K562 (cell line): Measurements from ENCODE around the gene MON2. TPM values are rescaled to one million over a fixed set of nuclear protein-coding genes. Genes with fewer than 3 reads are reported as not detected.

Source experiments
- ATAC-seq: fragments of 200-7000 bp; cut with Tn5 transposase; 3 replicates; pipeline ENCODE4 v1.9.1; 2020; ENCODE audit warnings: moderate library complexity
- BruUV-seq: library from RNA; stranded (reverse); fragments of 400-500 nt; replicated peaks from 2 replicates; lab custom pipeline; 2021; lab: Mats Ljungman, UMichigan
- CTCF ChIA-PET: fragments of 300-600 bp; formaldehyde crosslinking; extraction: SDS; loops from one replicate; lab custom pipeline; 2021; ENCODE audit warnings: low intra/inter-chr PET ratio; lab: Yijun Ruan, JAX
- POLR2A ChIA-PET: fragments of 300-600, 350-650 bp; sonication (Branson Sonifier 250); formaldehyde crosslinking; extraction: SDS; loops from one replicate; lab custom pipeline; 2021; ENCODE audit warnings: antibody characterized with exemption, inconsistent platforms; lab: Yijun Ruan, JAX
- DNase-seq, 4 experiments: peaks; one replicate each; pipeline versions ENCODE4 v3.0.0 to v3.0.0-alpha.2; 2011 to 2018; ENCODE audit warnings: low spot score in 3 of 4, mixed read lengths in 3 of 4; ENCODE audit errors: extremely low read depth in 1 of 4
- FAIRE-seq: peaks from 2 replicates; lab custom pipeline; 2011; peaks lifted over from hg19 to GRCh38; lab: Jason Lieb, UNC
- H2AFZ ChIP-seq: 2 replicates; pipeline ENCODE4 v1.6.0; 2011; ENCODE audit warnings: low read depth, low read length, control low read depth, inconsistent platforms
- H3K27ac ChIP-seq: fragments of 200-600 bp; 3 replicates; pipeline ENCODE4 v1.8.0; 2011; ENCODE audit warnings: low read depth, mild to moderate bottlenecking, control low read depth, inconsistent platforms, low read length, moderate library complexity, mixed read lengths; ENCODE audit errors: extremely low read depth
- H3K27me3 ChIP-seq, 2 experiments: fragments of 300-600 bp in 1 of 2; 2 replicates in 1 of 2; 3 replicates in 1 of 2; pipeline versions ENCODE4 v1.6.0 to v1.8.0; 2011; ENCODE audit warnings: inconsistent platforms in 2 of 2, low read length in 2 of 2, mild to moderate bottlenecking in 1 of 2, mixed read lengths in 1 of 2, moderate library complexity in 1 of 2; ENCODE audit not compliant: control insufficient read depth in 2 of 2, insufficient read depth in 2 of 2
- H3K36me3 ChIP-seq: fragments of 300-600 bp; 3 replicates; pipeline ENCODE4 v1.8.0; 2011; ENCODE audit warnings: mild to moderate bottlenecking, low read length, inconsistent platforms; ENCODE audit not compliant: control insufficient read depth, insufficient read depth
- H3K4me1 ChIP-seq, 2 experiments: fragments of 200-600 bp in 1 of 2; replicated peaks in 1 of 2; 2 replicates in 1 of 2; 3 replicates in 1 of 2; pipeline versions ENCODE4 v1.5.1 to v1.8.0; 2011; ENCODE audit warnings: inconsistent platforms in 2 of 2, low read length in 2 of 2, mild to moderate bottlenecking in 1 of 2, mixed read lengths in 1 of 2, moderate library complexity in 1 of 2; ENCODE audit not compliant: control insufficient read depth in 2 of 2, insufficient read depth in 2 of 2
- H3K4me2 ChIP-seq: 2 replicates; pipeline ENCODE4 v1.6.1; 2011; ENCODE audit warnings: low read length, control low read depth, inconsistent platforms, mixed read lengths; ENCODE audit not compliant: insufficient read depth
- H3K4me3 ChIP-seq: fragments of 200-600 bp; sonication (generic), shearing (Covaris generic); 2 replicates; pipeline ENCODE4 v1.5.1; 2016; ENCODE audit warnings: control low read depth, inconsistent platforms
- H3K79me2 ChIP-seq: fragments of 200-600 bp; 3 replicates; pipeline ENCODE4 v1.8.0; 2011; ENCODE audit warnings: low read length, inconsistent platforms; ENCODE audit not compliant: control insufficient read depth, insufficient read depth
- H3K9ac ChIP-seq, 2 experiments: 2 replicates each; pipeline versions ENCODE4 v1.6.0 to v1.6.1; 2011; ENCODE audit warnings: low read depth in 2 of 2, low read length in 2 of 2, control low read depth in 1 of 2, inconsistent platforms in 1 of 2, mild to moderate bottlenecking in 1 of 2, mixed read lengths in 1 of 2; ENCODE audit not compliant: insufficient read depth in 1 of 2
- H3K9me1 ChIP-seq: one replicate; pipeline ENCODE4 v1.6.0; 2011; ENCODE audit warnings: inconsistent platforms, mild to moderate bottlenecking, low read length, moderate library complexity; ENCODE audit not compliant: control insufficient read depth, insufficient read depth
- H3K9me3 ChIP-seq: replicated peaks from 2 replicates; pipeline ENCODE4 v1.5.1; 2011; ENCODE audit warnings: low read depth, low read length, inconsistent platforms; ENCODE audit not compliant: control insufficient read depth, insufficient read depth
- H4K20me1 ChIP-seq: replicated peaks from 2 replicates; pipeline ENCODE4 v1.6.1; 2011; ENCODE audit warnings: low read length, inconsistent platforms, mixed read lengths; ENCODE audit not compliant: control insufficient read depth, insufficient read depth
- BDP1 ChIP-seq: IDR thresholded peaks from 3 replicates; pipeline ENCODE4 v1.6.1; 2011; ENCODE audit not compliant: insufficient read length, insufficient read depth
- CGGBP1 ChIP-seq: fragments of 250-450 bp; sonication (Bioruptor Pico); IDR thresholded peaks from 2 replicates; pipeline ENCODE4 v1.9.0; 2021; ENCODE audit warnings: mild to moderate bottlenecking
- E2F8 ChIP-seq: fragments of 450-650 bp; IDR thresholded peaks from 2 replicates; pipeline ENCODE4 v1.7.1; 2018; ENCODE audit warnings: mild to moderate bottlenecking, low read depth; ENCODE audit not compliant: partially characterized antibody
- ETV6 ChIP-seq, 3 experiments: fragments of 150-350 bp in 1 of 3; sonication (generic) in 1 of 3; formaldehyde crosslinking in 1 of 3; IDR thresholded peaks; 2 replicates each; pipeline versions ENCODE4 v1.6.1 to v1.8.0; 2014 to 2022; ENCODE audit warnings: borderline replicate concordance in 2 of 3, low read depth in 2 of 3, antibody characterized with exemption in 1 of 3, low read length in 1 of 3, mild to moderate bottlenecking in 1 of 3, missing genetic modification reagents in 1 of 3
- KAT7 ChIP-seq: sonication (generic); formaldehyde crosslinking; IDR thresholded peaks from 2 replicates; pipeline ENCODE4 v1.8.0; 2022; ENCODE audit warnings: missing genetic modification reagents, mild to moderate bottlenecking, borderline replicate concordance
- KDM2B ChIP-seq: fragments of 250-450 bp; sonication (Bioruptor Pico); IDR thresholded peaks from 2 replicates; pipeline ENCODE4 v1.8.0; 2021; ENCODE audit warnings: mild to moderate bottlenecking, moderate library complexity
- LCOR ChIP-seq: sonication (generic); formaldehyde crosslinking; IDR thresholded peaks from 2 replicates; pipeline ENCODE4 v1.8.0; 2022; ENCODE audit warnings: mild to moderate bottlenecking, missing genetic modification reagents
- PHF8 ChIP-seq: fragments of 200-600 bp; sonication (generic); IDR thresholded peaks from 2 replicates; pipeline ENCODE4 v1.6.1; 2012; ENCODE audit warnings: mixed run types, mild to moderate bottlenecking, inconsistent platforms, low read length, moderate library complexity, borderline replicate concordance
- PHTF2 ChIP-seq: fragments of 250-450 bp; sonication (Bioruptor Pico); IDR thresholded peaks from 2 replicates; pipeline ENCODE4 v1.5.0; 2021; ENCODE audit warnings: mild to moderate bottlenecking
- SAFB ChIP-seq: fragments of 200-400 bp; formaldehyde crosslinking; IDR thresholded peaks from 2 replicates; pipeline ENCODE4 v1.6.1; 2017; ENCODE audit warnings: low read depth, low read length, borderline replicate concordance
- SMAD2 ChIP-seq: fragments of 150-350 bp; IDR thresholded peaks from 2 replicates; pipeline ENCODE4 v1.6.1; 2014; ENCODE audit warnings: low read depth, mild to moderate bottlenecking, low read length
- XRCC3 ChIP-seq: fragments of 450-650 bp; IDR thresholded peaks from 2 replicates; pipeline ENCODE4 v1.6.1; 2017; ENCODE audit warnings: mild to moderate bottlenecking, moderate library complexity
- ZNF217 ChIP-seq: sonication (generic); formaldehyde crosslinking; IDR thresholded peaks from 2 replicates; pipeline ENCODE4 v1.8.0; 2022; ENCODE audit warnings: mild to moderate bottlenecking, missing genetic modification reagents
- ZNF449 ChIP-seq: fragments of 250-450 bp; sonication (Bioruptor Pico); IDR thresholded peaks from 2 replicates; pipeline ENCODE4 v1.8.0; 2022; ENCODE audit warnings: moderate library complexity, mild to moderate bottlenecking, inconsistent platforms
- WGBS: fragments of 100-300 bp; shearing (Covaris generic); methylation state at CpG from one replicate; pipeline ENCODE4 v1.1.6; 2016; ENCODE audit warnings: low coverage, mixed read lengths; ENCODE audit not compliant: insufficient coverage; ENCODE audit errors: missing lambda C conversion rate; 5-methylcytosine and 5-hydroxymethylcytosine counted together
- in situ Hi-C: fragments of 300-500 bp; cut with MboI; formaldehyde crosslinking; loops from 4 replicates; pipeline ENCODE4 v1.15.0; 2018; ENCODE audit warnings: inconsistent platforms, mixed read lengths
- intact Hi-C: fragments of 100-400 bp; cut with micrococcal nuclease; formaldehyde crosslinking; loops from 2 replicates; pipeline ENCODE4 v1.14.2; 2022
- polyA plus RNA-seq, 8 experiments: library from polyadenylated mRNA; depleted of rRNA in 4 of 8; stranded (reverse) in 5 of 8; unstranded in 3 of 8; fragments of >200 nt; fragmentation: Nextera tagmentation in 2 of 8; fragmentation: Illumina TruSeq in 1 of 8; extraction: Ambion mirVana in 2 of 8; extraction: Trizol in 1 of 8; gene quantifications; 2 replicates each; pipeline versions ENCODE4 v1.2.1 to v1.2.3, GENCODE V29; 2011 to 2014; ENCODE audit warnings: inconsistent platforms in 1 of 8, missing spikeins in 1 of 8
- total RNA-seq, 7 experiments: library from RNA; depleted of rRNA in 6 of 7; stranded (reverse); fragments of >200 nt in 6 of 7; fragmentation: Illumina TruSeq in 2 of 7; extraction: Trizol in 2 of 7; gene quantifications; 2 replicates each; pipeline versions ENCODE4 v1.2.1 to v1.2.3, GENCODE V29; 2011 to 2021; ENCODE audit warnings: low replicate concordance in 1 of 7
- TF ChIP-seq, protein P1 (sequence below): fragments of 450-650 bp; formaldehyde crosslinking; IDR thresholded peaks from 2 replicates; pipeline ENCODE4 v1.4.0; 2020; ENCODE audit warnings: mild to moderate bottlenecking, mixed read lengths
- TF ChIP-seq, protein P2 (sequence below): fragments of 450-650 bp; formaldehyde crosslinking; IDR thresholded peaks from 2 replicates; pipeline ENCODE4 v1.4.0; 2020; ENCODE audit warnings: mild to moderate bottlenecking, moderate library complexity

Gene MON2
- total and polyA plus RNA-seq, 9 of the 15 experiments (the other 6 are each of a cell fraction or from before 2014, with no cell fraction given), result 3.6 to 31.6 (median 16.8) TPM

DNA sequence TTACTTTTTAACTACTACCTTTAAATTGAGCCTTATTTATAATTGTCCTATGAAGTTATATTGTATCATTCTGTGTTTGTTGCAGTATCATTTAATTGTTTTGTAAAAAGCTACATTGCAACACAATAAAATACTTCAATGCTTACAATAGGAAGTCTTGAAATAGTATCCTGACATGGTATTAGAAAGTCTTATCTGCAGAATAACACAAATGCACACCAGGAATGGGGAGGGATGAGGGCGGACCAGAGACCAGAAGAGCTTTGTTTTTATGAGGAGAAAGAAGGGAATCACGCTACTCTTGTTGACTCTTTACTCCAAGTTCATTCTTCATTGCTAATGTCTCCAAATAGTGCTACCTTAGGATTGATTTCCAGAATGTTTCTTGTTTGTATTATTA is 120.2 kb downstream of the MON2 start:
- intact Hi-C loops (no loop called here), in situ Hi-C loops (no loop called here)
- no peaks in the 10 kb centered on the region for H3K79me2 ChIP-seq
- no peaks in the 10 kb centered on the region for H3K4me1 ChIP-seq
- ChIA-PET POLR2A (no interaction called here), CTCF (no interaction called here)
- no peak for FAIRE-seq
- H2AFZ ChIP-seq, result no peak overlapping the region
- no peaks in the 10 kb centered on the region for H3K9me3 ChIP-seq
- H3K4me2 ChIP-seq, result no peak overlapping the region
- H4K20me1 ChIP-seq, result no peaks in the 10 kb centered on the region
- H3K9me1 ChIP-seq, result no peaks in the 10 kb centered on the region
- H3K27me3 ChIP-seq, result no peaks in the 10 kb centered on the region
- no peak for DNase-seq
- H3K9ac ChIP-seq, result no peak overlapping the region
- BruUV-seq, result no TSS peak
- H3K4me3 ChIP-seq, result no peak overlapping the region
- no peak overlapping the region for H3K27ac ChIP-seq
- H3K36me3 ChIP-seq, result peaks cover 15% of the 10 kb centered on the region; the same call in 2 of the 3 replicates
- WGBS, result 91% methylated on average over 2 of the region's 2 CpGs
- ATAC-seq, result no peak
- TF ChIP-seq, protein P1, sequence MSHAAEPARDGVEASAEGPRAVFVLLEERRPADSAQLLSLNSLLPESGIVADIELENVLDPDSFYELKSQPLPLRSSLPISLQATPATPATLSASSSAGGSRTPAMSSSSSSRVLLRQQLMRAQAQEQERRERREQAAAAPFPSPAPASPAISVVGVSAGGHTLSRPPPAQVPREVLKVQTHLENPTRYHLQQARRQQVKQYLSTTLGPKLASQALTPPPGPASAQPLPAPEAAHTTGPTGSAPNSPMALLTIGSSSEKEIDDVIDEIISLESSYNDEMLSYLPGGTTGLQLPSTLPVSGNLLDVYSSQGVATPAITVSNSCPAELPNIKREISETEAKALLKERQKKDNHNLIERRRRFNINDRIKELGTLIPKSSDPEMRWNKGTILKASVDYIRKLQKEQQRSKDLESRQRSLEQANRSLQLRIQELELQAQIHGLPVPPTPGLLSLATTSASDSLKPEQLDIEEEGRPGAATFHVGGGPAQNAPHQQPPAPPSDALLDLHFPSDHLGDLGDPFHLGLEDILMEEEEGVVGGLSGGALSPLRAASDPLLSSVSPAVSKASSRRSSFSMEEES, result no peak
- TF ChIP-seq CGGBP1 (no peak), KAT7 (CRISPR knock-in tag) (no peak), BDP1 (no peak), XRCC3 (no peak), KDM2B (CRISPR knock-in tag) (no peak), SAFB (no peak), ETV6 (IDR thresholded peaks at IDR 0.05; ENCODE audit: borderline replicate concordance in 1 of 2, low read depth in 2 of 2, low read length in 1 of 2) (no peak), ETV6 (CRISPR knock-in tag; IDR thresholded peaks at IDR 0.05; ENCODE audit: borderline replicate concordance) (no peak), LCOR (CRISPR knock-in tag) (no peak), ZNF449 (no peak), PHTF2 (CRISPR knock-in tag) (no peak), E2F8 (no peak), SMAD2 (no peak), PHF8 (no peak), ZNF217 (no peak)
- TF ChIP-seq, protein P2, sequence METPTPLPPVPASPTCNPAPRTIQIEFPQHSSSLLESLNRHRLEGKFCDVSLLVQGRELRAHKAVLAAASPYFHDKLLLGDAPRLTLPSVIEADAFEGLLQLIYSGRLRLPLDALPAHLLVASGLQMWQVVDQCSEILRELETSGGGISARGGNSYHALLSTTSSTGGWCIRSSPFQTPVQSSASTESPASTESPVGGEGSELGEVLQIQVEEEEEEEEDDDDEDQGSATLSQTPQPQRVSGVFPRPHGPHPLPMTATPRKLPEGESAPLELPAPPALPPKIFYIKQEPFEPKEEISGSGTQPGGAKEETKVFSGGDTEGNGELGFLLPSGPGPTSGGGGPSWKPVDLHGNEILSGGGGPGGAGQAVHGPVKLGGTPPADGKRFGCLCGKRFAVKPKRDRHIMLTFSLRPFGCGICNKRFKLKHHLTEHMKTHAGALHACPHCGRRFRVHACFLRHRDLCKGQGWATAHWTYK, result no peak
